GM19397 (cell line): ENCODE measurements around the gene USP24.

ENCODE experiments used
- ATAC-seq: cut with Tn5 transposase; IDR thresholded peaks from one replicate; pipeline ENCODE4 v1.9.1; 2021; ENCODE audit warnings: mild to moderate bottlenecking, moderate library complexity; ENCODE audit not compliant: unreplicated experiment

The USP24 gene

GRCh38 chr1:55055951-55056631, 159.1 kb downstream of the USP24 start:
- ATAC-seq, result no peak

GRCh38 chr1:55055084-55055882, 159.9 kb downstream of the USP24 start:
- no peak for ATAC-seq

GRCh38 chr1:55054396-55054795, 160.8 kb downstream of the USP24 start:
- ATAC-seq, result no peak

GRCh38 chr1:55053265-55053954, 161.8 kb downstream of the USP24 start:
- ATAC-seq, result no peak

- no peak for ATAC-seq
Measured at GRCh38 chr1:55052221-55053142, 162.7 kb downstream of the USP24 start.

GRCh38 chr1:55051621-55052020, 163.5 kb downstream of the USP24 start:
- ATAC-seq, result no peak

GRCh38 chr1:55051169-55051568, 164.0 kb downstream of the USP24 start:
- ATAC-seq, result no peak

- ATAC-seq, result no peak
Measured at GRCh38 chr1:55050283-55050682, 164.9 kb downstream of the USP24 start.

GRCh38 chr1:55049914-55050278, 165.3 kb downstream of the USP24 start:
- no peak for ATAC-seq

GRCh38 chr1:55049271-55049913, 165.8 kb downstream of the USP24 start:
- ATAC-seq, result no peak

- no peak for ATAC-seq
Measured at GRCh38 chr1:55048453-55049270, 166.5 kb downstream of the USP24 start.

GRCh38 chr1:55047611-55048010, 167.6 kb downstream of the USP24 start:
- no peak for ATAC-seq

- no peak for ATAC-seq
Measured at GRCh38 chr1:55046871-55047270, 168.3 kb downstream of the USP24 start.

- no peak for ATAC-seq
Measured at GRCh38 chr1:55045430-55045829, 169.7 kb downstream of the USP24 start.

- ATAC-seq, result no peak
Measured at GRCh38 chr1:55044617-55045397, 170.4 kb downstream of the USP24 start.

GRCh38 chr1:55043726-55044125, 171.4 kb downstream of the USP24 start:
- no peak for ATAC-seq

GRCh38 chr1:55043011-55043410, 172.2 kb downstream of the USP24 start:
- no peak for ATAC-seq

- ATAC-seq, result no peak
Measured at GRCh38 chr1:55041613-55042012, 173.6 kb downstream of the USP24 start.
